Liver (tissue), 3 donors: ENCODE measurements around the gene ARHGAP23.

Experiments used
- CTCF ChIP-seq: fragments of 150-350 bp; IDR thresholded peaks from 2 replicates; pipeline ENCODE4 v1.5.1; 2017; ENCODE audit warnings: improper control_type of control experiment, low read depth, low read length; ENCODE audit not compliant: missing input control
- HNF4A ChIP-seq, 2 donors: conservative IDR thresholded peaks; 2 replicates each; pipeline ENCODE4 v1.6.1; 2016; ENCODE audit warnings: antibody characterized with exemption in 2 of 2, mild to moderate bottlenecking in 2 of 2
- JUND ChIP-seq, 2 donors: IDR thresholded peaks; 2 replicates each; pipeline ENCODE4 v1.6.1; 2016; ENCODE audit warnings: antibody characterized with exemption in 2 of 2
- SP1 ChIP-seq: IDR thresholded peaks from 2 replicates; pipeline ENCODE4 v1.6.1; 2018; ENCODE audit warnings: antibody characterized with exemption, mild to moderate bottlenecking
- donor health status: healthy.
- donor health status: healthy.

GRCh38 chr17:38450557-38451029 is 22.3 kb downstream of the ARHGAP23 start:
- no peak for TF ChIP-seq CTCF
- TF ChIP-seq JUND (IDR thresholded peaks at IDR 0.05) = no peak
- TF ChIP-seq HNF4A (conservative IDR thresholded peaks at IDR 0.05) = no peak
- TF ChIP-seq SP1 = no peak
